Panc1 (cell line): Measurements from ENCODE around the gene ATG4B. TPM values are rescaled to one million over a fixed set of nuclear protein-coding genes. Genes with fewer than 3 reads are reported as not detected.

Experiments
- ATAC-seq: fragments of 200-7000 bp; cut with Tn5 transposase; 2 replicates; pipeline ENCODE4 v1.9.1; 2020; ENCODE audit warnings: mild to moderate bottlenecking, moderate library complexity
- BruUV-seq: library from RNA; stranded (reverse); fragments of 400-500 nt; replicated peaks from 2 replicates; lab custom pipeline; 2021; lab: Mats Ljungman, UMichigan
- CTCF ChIA-PET: fragments of 300-600 bp; sonication (Branson Sonifier 250); formaldehyde crosslinking; loops from one replicate; lab custom pipeline; 2022; ENCODE audit warnings: antibody characterized with exemption; lab: Charles Lee
- POLR2A ChIA-PET: fragments of 300-600 bp; sonication (Branson Sonifier 250); formaldehyde crosslinking; loops from one replicate; lab custom pipeline; 2022; ENCODE audit warnings: antibody characterized with exemption; lab: Charles Lee
- DNase-seq: peaks from one replicate; pipeline ENCODE4 v3.0.0-alpha.2; 2010; ENCODE audit warnings: low read depth, low spot score
- H3K27ac ChIP-seq: 2 replicates; pipeline ENCODE4 v1.5.1; 2011; ENCODE audit warnings: mild to moderate bottlenecking, low read length, inconsistent platforms
- H3K27me3 ChIP-seq: fragments of 200-500 bp; sonication (Bioruptor generic); 2 replicates; pipeline ENCODE4 v1.6.0; 2014; ENCODE audit warnings: low read length, inconsistent platforms; ENCODE audit not compliant: control insufficient read depth, insufficient read depth
- H3K36me3 ChIP-seq: fragments of 200-500 bp; sonication (Bioruptor generic); 2 replicates; pipeline ENCODE4 v1.5.1; 2014; ENCODE audit warnings: inconsistent platforms, mild to moderate bottlenecking, low read length, moderate library complexity; ENCODE audit not compliant: control insufficient read depth, insufficient read depth
- H3K4me1 ChIP-seq: 2 replicates; pipeline ENCODE4 v1.5.1; 2011; ENCODE audit warnings: inconsistent platforms, mild to moderate bottlenecking, low read length, moderate library complexity; ENCODE audit not compliant: control insufficient read depth, insufficient read depth
- H3K4me3 ChIP-seq, 2 experiments: 2 replicates each; pipeline ENCODE4 v1.5.1; 2011 to 2012; ENCODE audit warnings: low read depth in 2 of 2, low read length in 2 of 2, mild to moderate bottlenecking in 2 of 2, inconsistent platforms in 1 of 2, moderate library complexity in 1 of 2
- H3K9me3 ChIP-seq: fragments of 200-500 bp; sonication (Bioruptor generic); 2 replicates; pipeline ENCODE4 v1.5.1; 2014; ENCODE audit warnings: low read depth, mild to moderate bottlenecking, inconsistent platforms, low read length, moderate library complexity; ENCODE audit not compliant: control insufficient read depth, insufficient read depth
- POLR2AphosphoS5 ChIP-seq: IDR thresholded peaks from 2 replicates; pipeline ENCODE4 v1.6.1; 2012; ENCODE audit warnings: mild to moderate bottlenecking, low read depth, low read length, moderate library complexity
- SIN3A ChIP-seq: IDR thresholded peaks from 2 replicates; pipeline ENCODE4 v1.6.1; 2012; ENCODE audit warnings: low read depth, mild to moderate bottlenecking, low read length, moderate library complexity, borderline replicate concordance; ENCODE audit not compliant: insufficient read depth
- TCF7L2 ChIP-seq: IDR thresholded peaks from 2 replicates; pipeline ENCODE4 v1.6.1; 2011; ENCODE audit warnings: mild to moderate bottlenecking, low read depth, low read length, inconsistent platforms
- in situ Hi-C: cut with HindIII; loops from 2 replicates; pipeline ENCODE4 v1.10.0; 2016; ENCODE audit warnings: low sequenced_read_pairs, low pct_unique_long_range_greater_than_20kb
- intact Hi-C: fragments of 100-400 bp; cut with micrococcal nuclease; formaldehyde crosslinking; loops from one replicate; pipeline ENCODE4 v1.10.0; 2022; ENCODE audit not compliant: unreplicated experiment
- total RNA-seq: library from RNA; stranded (reverse); gene quantifications from one replicate; pipeline ENCODE4 v1.2.1, GENCODE V29; 2021; ENCODE audit not compliant: unreplicated experiment
- TF ChIP-seq, protein P1 (sequence below), 2 experiments: IDR thresholded peaks; 2 replicates each; pipeline ENCODE4 v1.6.1; 2011 to 2012; ENCODE audit warnings: low read depth in 2 of 2, control low read depth in 1 of 2, low read length in 1 of 2, mild to moderate bottlenecking in 1 of 2, moderate library complexity in 1 of 2; ENCODE audit not compliant: insufficient read depth in 1 of 2
- TF ChIP-seq, protein P2 (sequence below): fragments of 450-650 bp; IDR thresholded peaks from 2 replicates; pipeline ENCODE4 v1.5.1; 2017; ENCODE audit warnings: mild to moderate bottlenecking

Gene ATG4B
- total RNA-seq, 1 experiment from 2014 or later: 84.2 TPM

DNA sequence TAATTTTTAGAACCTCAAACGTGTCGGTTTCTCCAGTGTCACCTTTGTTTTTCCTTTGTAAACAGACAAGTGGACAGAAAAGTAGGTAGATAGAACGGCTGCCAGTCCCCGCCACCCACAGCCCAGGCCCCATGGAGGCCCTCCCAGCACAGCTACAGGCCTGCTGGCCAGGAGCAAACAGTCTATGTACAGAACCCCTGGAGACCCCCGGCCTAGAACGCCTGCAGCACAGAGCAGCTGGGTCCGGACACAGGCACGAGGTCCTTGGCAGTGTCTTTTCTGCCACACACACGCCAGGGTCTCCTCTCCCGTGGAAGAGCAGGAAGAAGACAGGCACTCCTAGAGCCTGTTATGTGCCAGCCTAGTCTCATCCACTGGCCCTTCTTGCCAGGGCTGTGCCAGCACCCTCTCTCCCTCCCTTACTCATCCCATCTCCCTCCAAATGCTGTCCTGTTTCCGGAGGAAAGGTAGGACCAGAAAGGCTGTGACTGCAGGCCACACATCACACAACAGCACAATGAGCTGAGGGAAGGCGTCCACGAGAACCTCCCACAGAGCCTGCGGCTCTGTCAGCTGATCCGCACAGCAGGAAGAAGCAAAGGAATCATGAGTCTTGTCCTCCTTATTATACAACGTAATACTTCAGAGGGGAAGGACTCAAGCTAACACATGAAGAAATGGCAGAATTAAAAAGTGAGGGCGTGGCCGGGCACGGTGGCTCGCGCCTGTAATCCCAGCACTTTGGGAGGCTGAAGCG, 41.5 kb downstream of the ATG4B start:
- H3K36me3 ChIP-seq: peaks cover 4% of the 10 kb centered on the region
- DNase-seq (no peak), ATAC-seq (no peak)
- ChIA-PET CTCF (interaction anchor here (0.6 kb wide), 1 partner anchor 31 kb away, joined by 8 read pairs; no protein-coding TSS in a partner anchor), POLR2A (no interaction called here)
- no TSS peak for BruUV-seq
- TF ChIP-seq SIN3A: no peak
- TF ChIP-seq, protein P1, sequence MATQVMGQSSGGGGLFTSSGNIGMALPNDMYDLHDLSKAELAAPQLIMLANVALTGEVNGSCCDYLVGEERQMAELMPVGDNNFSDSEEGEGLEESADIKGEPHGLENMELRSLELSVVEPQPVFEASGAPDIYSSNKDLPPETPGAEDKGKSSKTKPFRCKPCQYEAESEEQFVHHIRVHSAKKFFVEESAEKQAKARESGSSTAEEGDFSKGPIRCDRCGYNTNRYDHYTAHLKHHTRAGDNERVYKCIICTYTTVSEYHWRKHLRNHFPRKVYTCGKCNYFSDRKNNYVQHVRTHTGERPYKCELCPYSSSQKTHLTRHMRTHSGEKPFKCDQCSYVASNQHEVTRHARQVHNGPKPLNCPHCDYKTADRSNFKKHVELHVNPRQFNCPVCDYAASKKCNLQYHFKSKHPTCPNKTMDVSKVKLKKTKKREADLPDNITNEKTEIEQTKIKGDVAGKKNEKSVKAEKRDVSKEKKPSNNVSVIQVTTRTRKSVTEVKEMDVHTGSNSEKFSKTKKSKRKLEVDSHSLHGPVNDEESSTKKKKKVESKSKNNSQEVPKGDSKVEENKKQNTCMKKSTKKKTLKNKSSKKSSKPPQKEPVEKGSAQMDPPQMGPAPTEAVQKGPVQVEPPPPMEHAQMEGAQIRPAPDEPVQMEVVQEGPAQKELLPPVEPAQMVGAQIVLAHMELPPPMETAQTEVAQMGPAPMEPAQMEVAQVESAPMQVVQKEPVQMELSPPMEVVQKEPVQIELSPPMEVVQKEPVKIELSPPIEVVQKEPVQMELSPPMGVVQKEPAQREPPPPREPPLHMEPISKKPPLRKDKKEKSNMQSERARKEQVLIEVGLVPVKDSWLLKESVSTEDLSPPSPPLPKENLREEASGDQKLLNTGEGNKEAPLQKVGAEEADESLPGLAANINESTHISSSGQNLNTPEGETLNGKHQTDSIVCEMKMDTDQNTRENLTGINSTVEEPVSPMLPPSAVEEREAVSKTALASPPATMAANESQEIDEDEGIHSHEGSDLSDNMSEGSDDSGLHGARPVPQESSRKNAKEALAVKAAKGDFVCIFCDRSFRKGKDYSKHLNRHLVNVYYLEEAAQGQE (IDR thresholded peaks at IDR 0.05; ENCODE audit: insufficient read depth in 1 of 2, low read depth in 2 of 2, low read length in 1 of 2): no peak
- no peak for TF ChIP-seq POLR2AphosphoS5
- TF ChIP-seq TCF7L2: no peak
- TF ChIP-seq, protein P2, sequence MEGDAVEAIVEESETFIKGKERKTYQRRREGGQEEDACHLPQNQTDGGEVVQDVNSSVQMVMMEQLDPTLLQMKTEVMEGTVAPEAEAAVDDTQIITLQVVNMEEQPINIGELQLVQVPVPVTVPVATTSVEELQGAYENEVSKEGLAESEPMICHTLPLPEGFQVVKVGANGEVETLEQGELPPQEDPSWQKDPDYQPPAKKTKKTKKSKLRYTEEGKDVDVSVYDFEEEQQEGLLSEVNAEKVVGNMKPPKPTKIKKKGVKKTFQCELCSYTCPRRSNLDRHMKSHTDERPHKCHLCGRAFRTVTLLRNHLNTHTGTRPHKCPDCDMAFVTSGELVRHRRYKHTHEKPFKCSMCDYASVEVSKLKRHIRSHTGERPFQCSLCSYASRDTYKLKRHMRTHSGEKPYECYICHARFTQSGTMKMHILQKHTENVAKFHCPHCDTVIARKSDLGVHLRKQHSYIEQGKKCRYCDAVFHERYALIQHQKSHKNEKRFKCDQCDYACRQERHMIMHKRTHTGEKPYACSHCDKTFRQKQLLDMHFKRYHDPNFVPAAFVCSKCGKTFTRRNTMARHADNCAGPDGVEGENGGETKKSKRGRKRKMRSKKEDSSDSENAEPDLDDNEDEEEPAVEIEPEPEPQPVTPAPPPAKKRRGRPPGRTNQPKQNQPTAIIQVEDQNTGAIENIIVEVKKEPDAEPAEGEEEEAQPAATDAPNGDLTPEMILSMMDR: no peak
- H3K4me3 ChIP-seq: no peak overlapping the region
- intact Hi-C loops (no loop called here), in situ Hi-C loops (no loop called here)
- no peaks in the 10 kb centered on the region for H3K9me3 ChIP-seq
- H3K27me3 ChIP-seq: no peaks in the 10 kb centered on the region
- no peak overlapping the region for H3K27ac ChIP-seq
- H3K4me1 ChIP-seq: peaks cover 3% of the 10 kb centered on the region; the same call in 1 of the 2 replicates

DNA sequence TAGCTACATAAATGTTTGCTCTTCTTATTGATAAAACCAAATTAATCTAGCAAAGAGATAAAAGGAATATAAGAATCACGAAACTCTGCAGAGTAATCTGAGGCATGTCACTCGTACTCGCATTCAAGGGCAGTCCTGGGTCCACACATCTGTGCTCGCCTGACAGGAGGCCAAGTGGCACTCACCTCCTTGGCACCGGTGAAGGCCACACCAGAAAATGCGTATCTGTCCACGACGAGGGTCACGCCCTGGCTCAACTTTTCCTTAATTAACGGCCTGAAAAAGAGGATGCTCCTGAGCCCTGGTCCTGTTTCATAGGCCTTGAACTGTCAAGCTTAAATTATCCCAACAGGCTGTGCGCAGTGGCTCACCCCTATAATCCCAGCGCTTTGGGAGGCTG, 42.6 kb downstream of the ATG4B start:
- ATAC-seq: no peak
- TF ChIP-seq, protein P1 (IDR thresholded peaks at IDR 0.05; ENCODE audit: insufficient read depth in 1 of 2, low read depth in 2 of 2, low read length in 1 of 2): no peak
- TF ChIP-seq TCF7L2 (no peak), SIN3A (no peak), POLR2AphosphoS5 (no peak)
- TF ChIP-seq, protein P2: no peak
- no peaks in the 10 kb centered on the region for H3K9me3 ChIP-seq
- intact Hi-C loops: no loop called here
- BruUV-seq: no TSS peak
- H3K36me3 ChIP-seq: peaks cover 13% of the 10 kb centered on the region
- ChIA-PET CTCF (no interaction called here), POLR2A (no interaction called here)
- H3K4me3 ChIP-seq: no peak overlapping the region
- in situ Hi-C loops: no loop called here
- H3K27ac ChIP-seq: no peak overlapping the region
- DNase-seq: no peak
- no peaks in the 10 kb centered on the region for H3K27me3 ChIP-seq
- H3K4me1 ChIP-seq: no peaks in the 10 kb centered on the region
